Caco-2 (cell line): ENCODE results near the gene CIITA. TPM values are rescaled to one million over a fixed set of nuclear protein-coding genes. Genes with fewer than 3 reads are reported as not detected.
A peak's percentile ranks its signal among the peaks of the same experiment; 100 is the strongest.

Source experiments
- BruUV-seq: library from RNA; stranded (reverse); fragments of 400-500 nt; replicated peaks from 2 replicates; lab custom pipeline; 2021; lab: Mats Ljungman, UMichigan
- CTCF ChIA-PET: fragments of 300-600 bp; sonication (Branson Sonifier 250); formaldehyde crosslinking; loops from one replicate; lab custom pipeline; 2022; ENCODE audit warnings: antibody characterized with exemption; lab: Charles Lee
- POLR2A ChIA-PET: fragments of 300-600 bp; sonication (Branson Sonifier 250); formaldehyde crosslinking; loops from one replicate; lab custom pipeline; 2022; ENCODE audit warnings: antibody characterized with exemption; lab: Charles Lee
- DNase-seq, 2 experiments: peaks; one replicate each; pipeline versions ENCODE4 v3.0.0 to v3.0.0-alpha.2; 2020 to 2022
- H3K27me3 ChIP-seq: replicated peaks from 2 replicates; pipeline ENCODE4 v1.6.0; 2011; ENCODE audit warnings: low read length; ENCODE audit not compliant: control insufficient read depth, insufficient read depth
- H3K36me3 ChIP-seq: 2 replicates; pipeline ENCODE4 v1.5.1; 2011; ENCODE audit warnings: low read length; ENCODE audit not compliant: control insufficient read depth, insufficient read depth
- H3K4me1 ChIP-seq: fragments of 250-450 bp; sonication (Bioruptor Pico); 2 replicates; pipeline ENCODE4 v1.5.1; 2020; ENCODE audit warnings: mild to moderate bottlenecking
- H3K4me3 ChIP-seq: 2 replicates; pipeline ENCODE4 v1.5.1; 2011; ENCODE audit warnings: low read depth, mild to moderate bottlenecking, control low read depth, low read length
- H3K9me3 ChIP-seq: fragments of 250-450 bp; sonication (Bioruptor Pico); 2 replicates; pipeline ENCODE4 v1.5.1; 2020; ENCODE audit warnings: mild to moderate bottlenecking, moderate library complexity
- H3K27ac Mint-ChIP-seq: one replicate; pipeline ENCODE4 v1.8.0; 2022; ENCODE audit warnings: mixed read lengths; ENCODE audit not compliant: unreplicated experiment
- H3K27me3 Mint-ChIP-seq: one replicate; pipeline ENCODE4 v1.8.0; 2022; ENCODE audit warnings: mixed read lengths; ENCODE audit not compliant: insufficient read depth, unreplicated experiment
- H3K36me3 Mint-ChIP-seq: one replicate; pipeline ENCODE4 v1.8.0; 2022; ENCODE audit warnings: mild to moderate bottlenecking, mixed read lengths; ENCODE audit not compliant: insufficient read depth, unreplicated experiment
- H3K4me1 Mint-ChIP-seq: one replicate; pipeline ENCODE4 v1.8.0; 2022; ENCODE audit warnings: low read depth, mixed read lengths; ENCODE audit not compliant: unreplicated experiment
- H3K4me3 Mint-ChIP-seq: one replicate; pipeline ENCODE4 v1.8.0; 2022; ENCODE audit warnings: mild to moderate bottlenecking, moderate library complexity, mixed read lengths; ENCODE audit not compliant: unreplicated experiment
- H3K9me3 Mint-ChIP-seq: one replicate; pipeline ENCODE4 v1.8.0; 2022; ENCODE audit warnings: mixed read lengths; ENCODE audit not compliant: unreplicated experiment
- CTCF ChIP-seq, 2 experiments: fragments of 200-600 bp in 1 of 2; IDR thresholded peaks; 1 replicate in 1 of 2; 2 replicates in 1 of 2; pipeline versions ENCODE4 v1.5.1 to v1.8.0; 2011 to 2022; ENCODE audit warnings: antibody characterized with exemption in 1 of 2, control low read depth in 1 of 2, inconsistent platforms in 1 of 2, low read depth in 1 of 2, low read length in 1 of 2, mild to moderate bottlenecking in 1 of 2, moderate library complexity in 1 of 2; ENCODE audit not compliant: insufficient read depth in 1 of 2, severe bottlenecking in 1 of 2, unreplicated experiment in 1 of 2
- intact Hi-C: fragments of 100-400 bp; cut with micrococcal nuclease; formaldehyde crosslinking; loops from one replicate; pipeline ENCODE4 v1.10.0; 2022; ENCODE audit not compliant: unreplicated experiment
- total RNA-seq: library from RNA; stranded (reverse); gene quantifications from 2 replicates; pipeline ENCODE4 v1.2.3, GENCODE V29; 2022

The CIITA gene
- total RNA-seq, 1 experiment from 2014 or later = 0.27 TPM

- intact Hi-C loops = no loop called here
- ChIA-PET POLR2A (no interaction called here), CTCF (interaction anchor here (0.5 to 0.9 kb wide), 2 partner anchors 40 to 44 kb away, joined by 3 read pairs; no protein-coding TSS in a partner anchor)
- Mint-ChIP-seq H3K27me3 (no peaks in the 10 kb centered on the region), H3K27ac (peak overlapping the region; percentile 30), H3K4me3 (peak overlapping the region; percentile 65), H3K9me3 (no peaks in the 10 kb centered on the region), H3K4me1 (peaks cover 49% of the 10 kb centered on the region), H3K36me3 (no peaks in the 10 kb centered on the region)
- no peaks in the 10 kb centered on the region for H3K36me3 ChIP-seq
- H3K27me3 ChIP-seq = no peaks in the 10 kb centered on the region
- peaks cover 20% of the 10 kb centered on the region for H3K4me1 ChIP-seq
- TF ChIP-seq CTCF (IDR thresholded peaks at IDR 0.05; ENCODE audit: insufficient read depth in 1 of 2, low read depth in 1 of 2, low read length in 1 of 2, severe bottlenecking in 1 of 2, unreplicated experiment in 1 of 2) = no peak
- H3K4me3 ChIP-seq = peak overlapping the region; percentile 82
- H3K9me3 ChIP-seq = no peaks in the 10 kb centered on the region
- no TSS peak for BruUV-seq
- DNase-seq = no peak
These were observed 68.2 kb downstream of the CIITA start for GRCh38 chr16:10945065-10945787.

GRCh38 chr16:10946308-10946707 is 69.3 kb downstream of the CIITA start:
- ChIA-PET CTCF (interaction anchor here (0.9 kb wide), 1 partner anchor 43 kb away, joined by 3 read pairs; no protein-coding TSS in a partner anchor), POLR2A (no interaction called here)
- peak; percentile 62 to 72 for DNase-seq
- Mint-ChIP-seq H3K9me3 (no peaks in the 10 kb centered on the region), H3K4me3 (peak overlapping the region; percentile 65), H3K27me3 (no peaks in the 10 kb centered on the region), H3K4me1 (peaks cover 48% of the 10 kb centered on the region), H3K27ac (peak overlapping the region; percentile 30), H3K36me3 (no peaks in the 10 kb centered on the region)
- Histone ChIP-seq H3K27me3 (no peaks in the 10 kb centered on the region), H3K36me3 (no peaks in the 10 kb centered on the region), H3K4me1 (peaks cover 18% of the 10 kb centered on the region), H3K9me3 (no peaks in the 10 kb centered on the region), H3K4me3 (no peak overlapping the region)
- intact Hi-C loops = no loop called here
- no TSS peak for BruUV-seq
- no peak for TF ChIP-seq CTCF (IDR thresholded peaks at IDR 0.05; ENCODE audit: insufficient read depth in 1 of 2, low read depth in 1 of 2, low read length in 1 of 2, severe bottlenecking in 1 of 2, unreplicated experiment in 1 of 2)

- Mint-ChIP-seq H3K27me3 (no peaks in the 10 kb centered on the region), H3K36me3 (no peaks in the 10 kb centered on the region), H3K27ac (no peak overlapping the region), H3K4me3 (no peak overlapping the region), H3K9me3 (no peaks in the 10 kb centered on the region), H3K4me1 (peaks cover 48% of the 10 kb centered on the region)
- no peaks in the 10 kb centered on the region for H3K9me3 ChIP-seq
- intact Hi-C loops = no loop called here
- no peaks in the 10 kb centered on the region for H3K27me3 ChIP-seq
- TF ChIP-seq CTCF (IDR thresholded peaks at IDR 0.05; ENCODE audit: insufficient read depth in 1 of 2, low read depth in 1 of 2, low read length in 1 of 2, severe bottlenecking in 1 of 2, unreplicated experiment in 1 of 2) = no peak
- BruUV-seq = no TSS peak
- no peaks in the 10 kb centered on the region for H3K36me3 ChIP-seq
- no peak for DNase-seq
- CTCF ChIA-PET = no interaction called here
- POLR2A ChIA-PET = no interaction called here
- peaks cover 18% of the 10 kb centered on the region for H3K4me1 ChIP-seq
- H3K4me3 ChIP-seq = no peak overlapping the region
These were observed 70.3 kb downstream of the CIITA start for GRCh38 chr16:10947211-10947787.
